ENCODE measurements around the gene NTNG2. TPM values are rescaled to one million over a fixed set of nuclear protein-coding genes. Genes with fewer than 3 reads are reported as not detected.

The NTNG2 gene
- total RNA-seq, 1 donor from 2014 or later: 3.0 TPM

- no peak overlapping the region for H3K4me3 Mint-ChIP-seq (ENCODE audit: unreplicated experiment)
- peaks cover 24% of the 10 kb centered on the region for H3K4me1 Mint-ChIP-seq (ENCODE audit: low read depth)
- no peak overlapping the region for H3K27ac Mint-ChIP-seq (ENCODE audit: unreplicated experiment)
- no peak for TF ChIP-seq CTCF (IDR thresholded peaks at IDR 0.05)
- H3K9me3 Mint-ChIP-seq (ENCODE audit: low read depth): no peaks in the 10 kb centered on the region
- H3K36me3 Mint-ChIP-seq (ENCODE audit: low read depth): no peaks in the 10 kb centered on the region
- DNase-seq (ENCODE audit: low spot score): no peak
- peaks cover 22% of the 10 kb centered on the region for H3K27me3 Mint-ChIP-seq (ENCODE audit: low read depth)
Observed at GRCh38 chr9:132184124-132184523, 22.3 kb downstream of the NTNG2 start.

GRCh38 chr9:132185073-132186009 lies 23.5 kb downstream of the NTNG2 start:
- peaks cover 24% of the 10 kb centered on the region for H3K4me1 Mint-ChIP-seq (ENCODE audit: low read depth)
- no peak for DNase-seq (ENCODE audit: low spot score)
- H3K4me3 Mint-ChIP-seq (ENCODE audit: unreplicated experiment): no peak overlapping the region
- H3K27me3 Mint-ChIP-seq (ENCODE audit: low read depth): peaks cover 13% of the 10 kb centered on the region
- no peaks in the 10 kb centered on the region for H3K9me3 Mint-ChIP-seq (ENCODE audit: low read depth)
- no peaks in the 10 kb centered on the region for H3K36me3 Mint-ChIP-seq (ENCODE audit: low read depth)
- no peak overlapping the region for H3K27ac Mint-ChIP-seq (ENCODE audit: unreplicated experiment)
- TF ChIP-seq CTCF (IDR thresholded peaks at IDR 0.05): no peak

- H3K36me3 Mint-ChIP-seq (ENCODE audit: low read depth): no peaks in the 10 kb centered on the region
- peaks cover 10% of the 10 kb centered on the region for H3K27me3 Mint-ChIP-seq (ENCODE audit: low read depth)
- no peak for TF ChIP-seq CTCF (IDR thresholded peaks at IDR 0.05)
- peaks cover 24% of the 10 kb centered on the region for H3K4me1 Mint-ChIP-seq (ENCODE audit: low read depth)
- H3K27ac Mint-ChIP-seq (ENCODE audit: unreplicated experiment): no peak overlapping the region
- DNase-seq (ENCODE audit: low spot score): no peak
- H3K4me3 Mint-ChIP-seq (ENCODE audit: unreplicated experiment): peak overlapping the region; percentile 47
- no peaks in the 10 kb centered on the region for H3K9me3 Mint-ChIP-seq (ENCODE audit: low read depth)
Observed at GRCh38 chr9:132187121-132187620, 25.3 kb downstream of the NTNG2 start.

GRCh38 chr9:132190966-132191365 lies 29.1 kb downstream of the NTNG2 start:
- Mint-ChIP-seq H3K27me3 (ENCODE audit: low read depth) (peaks cover 6% of the 10 kb centered on the region), H3K4me3 (ENCODE audit: unreplicated experiment) (no peak overlapping the region), H3K27ac (ENCODE audit: unreplicated experiment) (no peak overlapping the region), H3K36me3 (ENCODE audit: low read depth) (no peaks in the 10 kb centered on the region), H3K9me3 (ENCODE audit: low read depth) (no peaks in the 10 kb centered on the region), H3K4me1 (ENCODE audit: low read depth) (peaks cover 17% of the 10 kb centered on the region)
- DNase-seq (ENCODE audit: low spot score): no peak
- no peak for TF ChIP-seq CTCF (IDR thresholded peaks at IDR 0.05)

- H3K4me3 Mint-ChIP-seq (ENCODE audit: unreplicated experiment): no peak overlapping the region
- peaks cover 4% of the 10 kb centered on the region for H3K27me3 Mint-ChIP-seq (ENCODE audit: low read depth)
- no peaks in the 10 kb centered on the region for H3K36me3 Mint-ChIP-seq (ENCODE audit: low read depth)
- TF ChIP-seq CTCF (IDR thresholded peaks at IDR 0.05): no peak
- DNase-seq (ENCODE audit: low spot score): no peak
- H3K27ac Mint-ChIP-seq (ENCODE audit: unreplicated experiment): no peak overlapping the region
- no peaks in the 10 kb centered on the region for H3K4me1 Mint-ChIP-seq (ENCODE audit: low read depth)
- H3K9me3 Mint-ChIP-seq (ENCODE audit: low read depth): no peaks in the 10 kb centered on the region
Observed at GRCh38 chr9:132192728-132193127, 30.9 kb downstream of the NTNG2 start.
